H9 (cell line): ENCODE results near the gene NYAP2. TPM values are rescaled to one million over a fixed set of nuclear protein-coding genes. Genes with fewer than 3 reads are reported as not detected.

Experiments
- DNase-seq: peaks from one replicate; pipeline ENCODE4 v3.0.0-alpha.2; 2017
- H2AFZ ChIP-seq: one replicate; pipeline ENCODE4 v1.6.1; 2013; ENCODE audit warnings: mild to moderate bottlenecking, low read length, control low read depth, moderate library complexity
- H2AK5ac ChIP-seq: 2 replicates; pipeline ENCODE4 v1.6.1; 2013; ENCODE audit warnings: low read length, control low read depth, mixed read lengths; ENCODE audit not compliant: insufficient read length
- H2BK120ac ChIP-seq: one replicate; pipeline ENCODE4 v1.6.1; 2013; ENCODE audit warnings: low read depth, mild to moderate bottlenecking, low read length, control low read depth, inconsistent platforms; ENCODE audit not compliant: poor library complexity, severe bottlenecking
- H2BK12ac ChIP-seq: 2 replicates; pipeline ENCODE4 v1.6.1; 2013; ENCODE audit warnings: low read length, control low read depth, mixed read lengths, low read depth; ENCODE audit not compliant: insufficient read length
- H2BK15ac ChIP-seq: 2 replicates; pipeline ENCODE4 v1.6.1; 2013; ENCODE audit warnings: low read depth, low read length, control low read depth
- H2BK20ac ChIP-seq: one replicate; pipeline ENCODE4 v1.6.1; 2013; ENCODE audit warnings: low read depth, mild to moderate bottlenecking, low read length, control low read depth, inconsistent platforms; ENCODE audit not compliant: poor library complexity, severe bottlenecking
- H2BK5ac ChIP-seq: 2 replicates; pipeline ENCODE4 v1.6.1; 2013; ENCODE audit warnings: low read length, control low read depth, mixed read lengths; ENCODE audit not compliant: insufficient read length
- H3K14ac ChIP-seq: 2 replicates; pipeline ENCODE4 v1.6.1; 2013; ENCODE audit warnings: low read length, control low read depth; ENCODE audit not compliant: insufficient read depth
- H3K18ac ChIP-seq: 2 replicates; pipeline ENCODE4 v1.6.1; 2013; ENCODE audit warnings: low read depth, mild to moderate bottlenecking, mixed read lengths, low read length, control low read depth; ENCODE audit not compliant: insufficient read length
- H3K23ac ChIP-seq: 2 replicates; pipeline ENCODE4 v1.6.1; 2013; ENCODE audit warnings: low read length, control low read depth, mixed read lengths, low read depth; ENCODE audit not compliant: insufficient read length
- H3K23me2 ChIP-seq: 2 replicates; pipeline ENCODE4 v1.6.1; 2013; ENCODE audit warnings: low read depth, mild to moderate bottlenecking, mixed read lengths, low read length, control low read depth; ENCODE audit not compliant: insufficient read length, poor library complexity, severe bottlenecking
- H3K27ac ChIP-seq: 2 replicates; pipeline ENCODE4 v1.5.1; 2013; ENCODE audit warnings: low read length, control low read depth, mixed read lengths, low read depth; ENCODE audit not compliant: insufficient read length
- H3K27me3 ChIP-seq: 2 replicates; pipeline ENCODE4 v1.6.1; 2013; ENCODE audit warnings: low read length, control low read depth, inconsistent platforms; ENCODE audit not compliant: insufficient read depth
- H3K4ac ChIP-seq: 2 replicates; pipeline ENCODE4 v1.6.1; 2013; ENCODE audit warnings: low read depth, mild to moderate bottlenecking, control low read depth, inconsistent platforms, low read length, moderate library complexity
- H3K4me1 ChIP-seq: 2 replicates; pipeline ENCODE4 v1.6.1; 2013; ENCODE audit warnings: low read length, control low read depth, inconsistent platforms; ENCODE audit not compliant: insufficient read depth
- H3K4me2 ChIP-seq: 2 replicates; pipeline ENCODE4 v1.6.1; 2013; ENCODE audit warnings: low read length, control low read depth, mixed read lengths; ENCODE audit not compliant: insufficient read length, insufficient read depth
- H3K56ac ChIP-seq: 2 replicates; pipeline ENCODE4 v1.6.1; 2013; ENCODE audit warnings: low read depth, mild to moderate bottlenecking, mixed read lengths, low read length, control low read depth; ENCODE audit not compliant: insufficient read length
- H3K79me1 ChIP-seq: 2 replicates; pipeline ENCODE4 v1.6.1; 2013; ENCODE audit warnings: low read depth, mild to moderate bottlenecking, moderate library complexity, low read length, control low read depth, inconsistent platforms; ENCODE audit not compliant: insufficient read depth, poor library complexity, severe bottlenecking
- H3K79me2 ChIP-seq: 2 replicates; pipeline ENCODE4 v1.6.1; 2013; ENCODE audit warnings: low read length, control low read depth, inconsistent platforms; ENCODE audit not compliant: insufficient read depth
- H3K9ac ChIP-seq: 2 replicates; pipeline ENCODE4 v1.6.1; 2013; ENCODE audit warnings: low read length, control low read depth, mixed read lengths; ENCODE audit not compliant: insufficient read length; ENCODE audit errors: extremely low read depth
- H3K9me3 ChIP-seq: one replicate; pipeline ENCODE4 v1.6.1; 2013; ENCODE audit warnings: low read depth, low read length, inconsistent platforms; ENCODE audit not compliant: control insufficient read depth
- H3T11ph ChIP-seq: one replicate; pipeline ENCODE4 v1.6.1; 2013; ENCODE audit warnings: mild to moderate bottlenecking, low read length, control low read depth, inconsistent platforms
- H4K20me1 ChIP-seq: one replicate; pipeline ENCODE4 v1.6.1; 2013; ENCODE audit not compliant: control insufficient read depth, insufficient read length, insufficient read depth
- H4K5ac ChIP-seq: 2 replicates; pipeline ENCODE4 v1.6.1; 2013; ENCODE audit warnings: low read depth, mild to moderate bottlenecking, mixed read lengths, low read length, control low read depth; ENCODE audit not compliant: insufficient read length
- H4K8ac ChIP-seq: replicated peaks from 2 replicates; pipeline ENCODE4 v1.6.1; 2013; ENCODE audit warnings: low read length, control low read depth, mixed read lengths, low read depth; ENCODE audit not compliant: insufficient read length
- H4K91ac ChIP-seq: 2 replicates; pipeline ENCODE4 v1.6.1; 2013; ENCODE audit warnings: low read depth, mild to moderate bottlenecking, moderate library complexity, mixed read lengths, low read length, control low read depth; ENCODE audit not compliant: insufficient read length
- H3K27ac Mint-ChIP-seq, 3 experiments: 2 replicates in 2 of 3; 3 replicates in 1 of 3; pipeline ENCODE4 v1.8.0; 2020 to 2021; ENCODE audit warnings: mixed read lengths in 3 of 3, mild to moderate bottlenecking in 1 of 3, moderate library complexity in 1 of 3
- H3K27me3 Mint-ChIP-seq: 2 replicates; pipeline ENCODE4 v1.8.0; 2021; ENCODE audit warnings: low read depth, mild to moderate bottlenecking, moderate library complexity, mixed read lengths
- H3K36me3 Mint-ChIP-seq, 3 experiments: 2 replicates in 2 of 3; 3 replicates in 1 of 3; pipeline ENCODE4 v1.8.0; 2020 to 2021; ENCODE audit warnings: low read depth in 3 of 3, mixed read lengths in 3 of 3; ENCODE audit not compliant: insufficient read depth in 1 of 3
- H3K4me1 Mint-ChIP-seq, 2 experiments: 2 replicates each; pipeline ENCODE4 v1.8.0; 2020; ENCODE audit warnings: mixed read lengths in 2 of 2
- H3K4me3 Mint-ChIP-seq, 2 experiments: 2 replicates in 1 of 2; 3 replicates in 1 of 2; pipeline ENCODE4 v1.8.0; 2020 to 2021; ENCODE audit warnings: mild to moderate bottlenecking in 2 of 2, mixed read lengths in 2 of 2, moderate library complexity in 1 of 2
- H3K9me3 Mint-ChIP-seq, 2 experiments: 2 replicates in 1 of 2; 3 replicates in 1 of 2; pipeline ENCODE4 v1.8.0; 2020; ENCODE audit warnings: mild to moderate bottlenecking in 2 of 2, mixed read lengths in 2 of 2, moderate library complexity in 1 of 2
- WGBS: extraction: QIAGEN DNeasy Blood & Tissue Kit; methylation state at CpG from one replicate; pipeline ENCODE4 v1.1.7; 2013; ENCODE audit warnings: missing lambda C conversion rate, low lambda C conversion rate, mixed read lengths; ENCODE audit not compliant: insufficient read length; ENCODE audit errors: extremely low coverage; 5-methylcytosine and 5-hydroxymethylcytosine counted together
- total RNA-seq: library from RNA; stranded (reverse); gene quantifications from 2 replicates; pipeline ENCODE4 v1.2.1, GENCODE V29; 2021
- TF ChIP-seq, protein P1 (sequence below): fragments of 200-600 bp; sonication (generic); conservative IDR thresholded peaks from 3 replicates; pipeline ENCODE4 v1.8.0; 2021; ENCODE audit warnings: antibody characterized with exemption, mild to moderate bottlenecking

The NYAP2 gene
- total RNA-seq, 1 experiment from 2014 or later = not detected

DNA sequence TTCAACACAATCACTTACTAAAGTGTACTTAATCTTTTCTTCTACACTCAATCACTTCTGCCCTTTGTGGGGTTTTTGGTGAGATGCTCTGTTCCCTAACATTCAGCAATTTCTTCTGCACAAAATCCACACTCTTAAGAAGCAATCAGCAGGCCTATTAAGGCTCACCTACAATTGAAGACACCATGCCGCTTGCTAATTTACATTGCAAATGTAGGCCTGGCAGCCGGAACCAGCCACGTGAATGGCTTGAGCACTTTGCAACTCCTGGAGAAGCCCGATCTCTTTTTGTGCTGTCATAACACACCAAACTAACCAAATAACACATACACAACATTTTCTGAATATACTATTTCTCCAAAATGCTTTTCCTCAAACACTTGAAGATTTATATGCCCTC, 66.3 kb downstream of the NYAP2 start:
- H3K4me2 ChIP-seq = no peak overlapping the region

More for the DNA sequence above, 66.3 kb downstream of the NYAP2 start:
- H2AFZ ChIP-seq = no peak overlapping the region
- peaks cover 31 to 32% of the 10 kb centered on the region in 2 experiments for H3K4me1 Mint-ChIP-seq
- H3K18ac ChIP-seq = no peak overlapping the region
- no peak overlapping the region for H2BK20ac ChIP-seq
- peaks cover 0 to 8% (median 0%) of the 10 kb centered on the region in 3 experiments; a peak in 1 of 7 replicates for H3K36me3 Mint-ChIP-seq
- H3K9me3 Mint-ChIP-seq = peaks cover 0 to 4% of the 10 kb centered on the region in 2 experiments; a peak in 2 of 5 replicates
- no peak overlapping the region for H2AK5ac ChIP-seq
- H2BK12ac ChIP-seq = no peak overlapping the region
- H3K23ac ChIP-seq = no peak overlapping the region
- no peak overlapping the region for H4K8ac ChIP-seq
- H3K79me2 ChIP-seq = no peaks in the 10 kb centered on the region
- TF ChIP-seq, protein P1, sequence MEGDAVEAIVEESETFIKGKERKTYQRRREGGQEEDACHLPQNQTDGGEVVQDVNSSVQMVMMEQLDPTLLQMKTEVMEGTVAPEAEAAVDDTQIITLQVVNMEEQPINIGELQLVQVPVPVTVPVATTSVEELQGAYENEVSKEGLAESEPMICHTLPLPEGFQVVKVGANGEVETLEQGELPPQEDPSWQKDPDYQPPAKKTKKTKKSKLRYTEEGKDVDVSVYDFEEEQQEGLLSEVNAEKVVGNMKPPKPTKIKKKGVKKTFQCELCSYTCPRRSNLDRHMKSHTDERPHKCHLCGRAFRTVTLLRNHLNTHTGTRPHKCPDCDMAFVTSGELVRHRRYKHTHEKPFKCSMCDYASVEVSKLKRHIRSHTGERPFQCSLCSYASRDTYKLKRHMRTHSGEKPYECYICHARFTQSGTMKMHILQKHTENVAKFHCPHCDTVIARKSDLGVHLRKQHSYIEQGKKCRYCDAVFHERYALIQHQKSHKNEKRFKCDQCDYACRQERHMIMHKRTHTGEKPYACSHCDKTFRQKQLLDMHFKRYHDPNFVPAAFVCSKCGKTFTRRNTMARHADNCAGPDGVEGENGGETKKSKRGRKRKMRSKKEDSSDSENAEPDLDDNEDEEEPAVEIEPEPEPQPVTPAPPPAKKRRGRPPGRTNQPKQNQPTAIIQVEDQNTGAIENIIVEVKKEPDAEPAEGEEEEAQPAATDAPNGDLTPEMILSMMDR = no peak
- H2BK120ac ChIP-seq = no peak overlapping the region
- H4K20me1 ChIP-seq = no peaks in the 10 kb centered on the region
- whole genome bisulfite sequencing = no CpG with 5 or more reads among the region's 4 CpGs
- peaks cover 1% of the 10 kb centered on the region for H3K27me3 Mint-ChIP-seq
- peaks cover 3% of the 10 kb centered on the region; the same call in 1 of the 2 replicates for H3K4me1 ChIP-seq
- H3K4ac ChIP-seq = no peak overlapping the region
- no peak overlapping the region for H3T11ph ChIP-seq
- no peak overlapping the region for H4K91ac ChIP-seq
- H3K9ac ChIP-seq = no peak overlapping the region
- H3K4me3 Mint-ChIP-seq = peak overlapping the region in 1 of 2 experiments; percentile 9; a peak in 3 of 5 replicates
- no peak overlapping the region for H2BK5ac ChIP-seq
- H3K14ac ChIP-seq = no peak overlapping the region
- no peak overlapping the region for H4K5ac ChIP-seq
- no peaks in the 10 kb centered on the region for H3K27me3 ChIP-seq
- no peak overlapping the region for H3K27ac ChIP-seq
- DNase-seq = peak; percentile 69
- peak overlapping the region in 2 of 3 experiments; percentile 56 to 94; a peak in 5 of 7 replicates for H3K27ac Mint-ChIP-seq
- H3K23me2 ChIP-seq = no peaks in the 10 kb centered on the region
- H2BK15ac ChIP-seq = no peak overlapping the region
- no peaks in the 10 kb centered on the region for H3K79me1 ChIP-seq
- no peak overlapping the region for H3K56ac ChIP-seq
- H3K9me3 ChIP-seq = no peaks in the 10 kb centered on the region
